Measurements from ENCODE around the gene CRIM1.

DNA sequence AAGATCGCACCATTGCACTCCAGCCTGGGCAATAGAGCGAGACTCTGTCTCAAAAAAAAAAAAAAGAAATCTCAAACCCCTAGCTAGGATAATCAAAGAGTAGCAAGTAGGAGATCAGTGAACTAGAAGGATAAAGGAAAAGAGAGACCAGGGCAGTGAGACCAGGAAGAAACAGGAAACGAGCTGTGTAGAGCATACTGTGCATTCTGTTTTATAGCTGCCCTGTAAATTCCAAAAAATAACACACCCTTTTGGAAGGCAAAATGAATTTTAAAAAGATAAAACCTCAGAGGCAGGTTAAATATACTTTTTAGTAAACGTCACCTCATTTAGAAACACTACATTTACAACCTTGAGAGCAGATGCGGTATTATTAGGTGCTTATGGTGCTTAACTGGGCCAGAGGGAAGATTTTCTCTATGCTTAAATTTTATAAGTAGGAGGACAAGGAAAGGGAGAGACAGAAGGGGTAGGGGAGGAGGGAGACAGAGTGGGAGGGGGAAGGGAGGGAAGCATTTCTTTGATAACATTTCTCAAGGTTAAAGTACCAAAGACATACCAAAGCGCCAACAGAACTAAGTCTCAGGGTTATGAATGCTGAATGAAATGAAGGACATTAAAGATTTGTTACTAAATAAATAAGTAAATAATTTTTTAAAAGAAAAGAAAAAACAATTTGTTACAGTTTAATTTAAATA lies 212.3 kb downstream of the CRIM1 start:
- TF ChIP-seq, protein P1, sequence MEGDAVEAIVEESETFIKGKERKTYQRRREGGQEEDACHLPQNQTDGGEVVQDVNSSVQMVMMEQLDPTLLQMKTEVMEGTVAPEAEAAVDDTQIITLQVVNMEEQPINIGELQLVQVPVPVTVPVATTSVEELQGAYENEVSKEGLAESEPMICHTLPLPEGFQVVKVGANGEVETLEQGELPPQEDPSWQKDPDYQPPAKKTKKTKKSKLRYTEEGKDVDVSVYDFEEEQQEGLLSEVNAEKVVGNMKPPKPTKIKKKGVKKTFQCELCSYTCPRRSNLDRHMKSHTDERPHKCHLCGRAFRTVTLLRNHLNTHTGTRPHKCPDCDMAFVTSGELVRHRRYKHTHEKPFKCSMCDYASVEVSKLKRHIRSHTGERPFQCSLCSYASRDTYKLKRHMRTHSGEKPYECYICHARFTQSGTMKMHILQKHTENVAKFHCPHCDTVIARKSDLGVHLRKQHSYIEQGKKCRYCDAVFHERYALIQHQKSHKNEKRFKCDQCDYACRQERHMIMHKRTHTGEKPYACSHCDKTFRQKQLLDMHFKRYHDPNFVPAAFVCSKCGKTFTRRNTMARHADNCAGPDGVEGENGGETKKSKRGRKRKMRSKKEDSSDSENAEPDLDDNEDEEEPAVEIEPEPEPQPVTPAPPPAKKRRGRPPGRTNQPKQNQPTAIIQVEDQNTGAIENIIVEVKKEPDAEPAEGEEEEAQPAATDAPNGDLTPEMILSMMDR (IDR thresholded peaks at IDR 0.05 in 4 of 5, conservative IDR thresholded peaks at IDR 0.05 in 1 of 5), result no peak
- TF ChIP-seq POLR2A (IDR thresholded peaks at IDR 0.05), result no peak
